Measurements from ENCODE around the gene PMPCA.
A peak's percentile ranks its signal among the peaks of the same experiment; 100 is the strongest.
"Not testable (repeated sequence)": the region's sequence is repeated elsewhere in the genome, so short reads cannot be mapped to it uniquely, and the experiment has no call there.

PMPCA gene

DNA sequence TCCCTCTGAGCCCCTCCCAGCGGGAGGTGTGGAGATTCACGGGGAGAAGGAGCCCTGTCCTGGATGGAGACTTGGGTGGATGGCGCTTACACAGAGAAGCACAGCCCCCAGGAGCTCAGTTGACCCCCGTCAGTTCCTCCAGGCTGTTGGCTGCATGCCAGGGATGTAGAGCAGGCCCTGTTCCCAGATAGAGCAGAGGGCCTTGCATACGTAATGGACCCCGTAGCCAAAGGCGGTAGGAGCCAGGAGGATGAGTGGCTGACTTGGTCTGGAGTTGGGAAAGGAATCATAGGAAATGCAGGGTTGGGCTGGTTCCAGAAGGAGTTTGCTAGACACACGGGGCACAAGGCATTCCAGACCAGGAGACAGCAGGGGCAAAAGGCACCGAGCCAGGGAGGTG, 2.5 kb downstream of the PMPCA start:
- peak; percentile 56 for DNase-seq (ENCODE audit: low read depth, low spot score)

DNA sequence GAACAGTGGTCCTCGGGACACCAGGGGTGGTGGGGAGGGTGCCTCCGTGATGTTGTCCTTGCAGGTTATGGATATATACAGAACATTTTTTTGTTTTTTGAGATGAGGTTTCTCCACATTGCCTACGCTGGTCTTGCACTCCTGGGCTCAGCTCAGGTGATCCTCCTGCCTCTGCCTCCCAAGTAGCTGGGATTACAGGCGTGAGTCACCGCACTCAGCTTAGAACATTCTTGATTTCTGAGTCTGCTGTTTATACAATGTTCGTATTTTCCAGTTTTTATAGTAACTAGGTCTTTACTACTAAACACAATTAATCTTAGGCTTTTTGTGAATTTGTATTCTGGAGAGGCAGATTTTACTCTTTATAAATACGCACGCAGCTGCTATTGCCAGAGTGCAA, 6.0 kb downstream of the PMPCA start:
- no peak for DNase-seq (ENCODE audit: low read depth, low spot score)

DNA sequence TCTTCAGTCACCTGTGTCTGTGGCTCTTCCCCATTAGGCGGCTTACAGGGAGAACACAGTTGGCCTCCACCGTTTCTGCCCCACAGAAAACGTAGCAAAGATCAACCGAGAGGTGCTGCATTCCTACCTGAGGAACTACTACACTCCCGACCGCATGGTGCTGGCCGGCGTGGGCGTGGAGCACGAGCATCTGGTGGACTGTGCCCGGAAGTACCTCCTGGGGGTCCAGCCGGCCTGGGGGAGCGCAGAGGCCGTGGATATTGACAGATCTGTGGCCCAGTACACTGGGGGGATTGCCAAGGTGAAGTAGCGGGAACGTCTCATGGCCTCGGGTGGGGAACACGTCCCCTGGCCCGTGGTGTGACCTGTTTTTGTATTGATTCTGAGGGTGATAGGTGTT, 6.5 kb downstream of the PMPCA start:
- no peak for DNase-seq (ENCODE audit: low read depth, low spot score)

DNA sequence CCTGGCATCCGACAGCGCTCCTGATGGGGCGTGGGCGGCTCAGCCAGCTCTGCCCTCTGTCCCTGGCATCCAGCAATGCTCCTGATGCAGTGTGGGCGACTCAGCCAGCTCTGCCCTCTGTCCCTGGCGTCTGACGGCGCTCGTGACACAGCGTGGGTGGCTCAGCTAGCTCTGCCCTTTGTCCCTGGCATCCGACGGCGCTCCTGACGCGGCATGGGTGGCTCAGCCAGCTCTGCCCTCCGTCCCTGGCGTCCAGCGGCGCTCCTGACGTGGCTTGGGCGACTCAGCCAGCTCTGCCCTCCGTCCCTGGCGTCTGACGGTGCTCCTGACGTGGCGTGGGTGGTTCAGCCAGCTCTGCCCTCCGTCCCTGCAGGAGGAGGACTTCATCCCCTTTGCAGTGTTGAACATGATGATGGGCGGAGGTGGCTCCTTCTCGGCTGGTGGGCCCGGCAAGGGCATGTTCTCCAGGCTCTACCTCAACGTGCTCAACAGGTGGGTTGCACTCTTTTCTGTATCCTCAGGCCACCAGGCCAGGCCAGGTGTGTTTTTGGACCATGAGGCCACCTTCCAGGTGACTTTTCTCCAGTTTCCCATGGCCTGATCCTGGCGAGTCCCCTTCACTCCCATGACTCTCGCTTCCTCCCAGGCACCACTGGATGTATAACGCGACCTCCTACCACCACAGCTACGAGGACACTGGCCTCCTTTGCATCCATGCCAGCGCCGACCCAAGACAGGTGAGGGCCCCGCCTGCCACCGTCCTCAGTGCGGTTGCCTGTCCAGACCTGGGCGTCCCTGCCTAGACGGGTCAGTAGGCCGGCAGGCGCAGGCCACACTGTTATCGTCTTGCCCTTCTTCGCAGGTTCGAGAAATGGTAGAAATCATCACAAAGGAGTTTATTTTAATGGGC, 8.0 kb downstream of the PMPCA start:
- no peak for DNase-seq (ENCODE audit: low read depth, low spot score)

DNA sequence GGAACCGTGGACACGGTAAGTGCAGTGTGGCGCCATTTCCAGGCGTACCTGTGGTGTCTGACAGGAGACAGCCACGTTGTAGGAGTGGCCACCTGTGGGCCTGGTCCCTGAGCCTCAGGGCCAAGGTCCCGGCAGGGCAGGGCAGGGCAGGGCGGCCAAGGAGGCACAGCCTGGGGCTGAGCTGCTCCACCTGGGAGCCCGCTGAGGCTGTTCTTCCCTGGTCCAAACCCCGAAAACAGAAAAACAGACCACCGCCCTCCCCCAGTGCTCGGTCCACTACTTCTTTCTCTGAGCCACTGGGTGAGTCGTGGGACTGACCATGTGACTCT, 8.6 kb downstream of the PMPCA start:
- no peak for DNase-seq (ENCODE audit: low read depth, low spot score)

DNA sequence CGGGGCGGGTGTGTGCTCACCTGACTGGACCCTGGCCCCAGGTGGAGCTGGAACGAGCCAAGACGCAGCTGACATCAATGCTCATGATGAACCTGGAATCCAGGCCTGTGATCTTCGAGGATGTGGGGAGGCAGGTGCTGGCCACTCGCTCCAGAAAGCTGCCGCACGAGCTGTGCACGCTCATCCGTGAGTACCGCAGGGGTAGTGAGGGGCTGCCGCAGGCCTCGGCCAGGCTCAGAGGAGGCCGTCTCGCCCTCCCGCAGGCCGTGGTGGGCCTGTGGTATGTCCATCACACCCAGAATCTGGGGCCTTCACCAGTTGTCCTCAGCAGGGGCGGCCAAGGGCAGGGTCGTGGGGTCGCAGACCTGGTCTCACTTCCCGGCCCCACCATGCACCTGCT, 11.3 kb downstream of the PMPCA start:
- DNase-seq (ENCODE audit: low read depth, low spot score): no peak

DNA sequence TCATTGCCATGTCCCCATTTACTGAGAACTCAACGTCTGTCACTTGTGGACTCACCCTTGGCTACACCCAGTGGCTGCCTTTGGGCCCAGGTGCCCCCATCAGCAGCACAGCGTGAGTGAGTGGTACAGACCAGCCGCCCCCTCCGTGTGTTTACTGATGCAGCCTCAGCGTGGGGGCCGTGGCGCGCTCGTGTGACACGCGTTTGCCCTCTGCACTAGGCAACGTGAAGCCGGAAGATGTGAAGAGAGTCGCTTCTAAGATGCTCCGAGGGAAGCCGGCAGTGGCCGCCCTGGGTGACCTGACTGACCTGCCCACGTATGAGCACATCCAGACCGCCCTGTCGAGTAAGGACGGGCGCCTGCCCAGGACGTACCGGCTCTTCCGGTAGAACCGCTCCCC, 12.4 kb downstream of the PMPCA start:
- no peak for DNase-seq (ENCODE audit: low read depth, low spot score)

DNA sequence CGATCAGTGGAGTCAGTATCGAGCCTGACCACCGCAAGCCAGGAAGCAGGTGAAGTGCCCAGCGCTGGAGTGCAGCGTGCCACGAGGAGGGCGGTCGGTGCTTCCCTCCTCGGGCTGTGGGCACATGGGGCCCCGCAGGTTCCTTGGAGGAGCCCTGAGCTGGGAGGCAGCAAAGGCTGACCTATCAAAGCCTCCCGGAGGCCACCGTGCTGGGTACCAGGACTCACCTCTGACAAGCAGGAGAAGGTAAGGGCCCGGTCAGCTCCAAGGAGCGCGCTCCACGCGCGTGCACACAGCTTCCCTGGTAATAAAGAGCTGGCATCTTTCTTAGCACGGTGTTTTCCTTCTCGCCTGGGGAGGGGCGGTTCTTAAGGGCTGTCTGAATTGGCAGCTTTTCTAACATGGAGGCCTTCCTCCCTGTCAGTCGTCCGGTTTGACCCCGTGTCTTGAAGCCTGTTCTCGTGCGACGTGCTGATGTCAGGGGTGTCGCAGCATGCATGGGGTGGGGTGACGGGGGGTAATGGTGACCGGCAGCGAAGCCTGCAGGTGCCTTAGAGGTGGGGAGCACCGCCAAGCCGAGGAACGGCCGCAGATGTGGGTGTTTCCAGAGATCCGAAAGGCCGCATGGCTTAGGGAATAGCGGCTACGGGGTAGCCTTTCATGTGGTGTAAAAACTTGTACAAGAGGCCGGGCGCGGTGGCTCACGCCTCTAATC, 13.1 kb downstream of the PMPCA start:
- no peak for DNase-seq (ENCODE audit: low read depth, low spot score)

DNA sequence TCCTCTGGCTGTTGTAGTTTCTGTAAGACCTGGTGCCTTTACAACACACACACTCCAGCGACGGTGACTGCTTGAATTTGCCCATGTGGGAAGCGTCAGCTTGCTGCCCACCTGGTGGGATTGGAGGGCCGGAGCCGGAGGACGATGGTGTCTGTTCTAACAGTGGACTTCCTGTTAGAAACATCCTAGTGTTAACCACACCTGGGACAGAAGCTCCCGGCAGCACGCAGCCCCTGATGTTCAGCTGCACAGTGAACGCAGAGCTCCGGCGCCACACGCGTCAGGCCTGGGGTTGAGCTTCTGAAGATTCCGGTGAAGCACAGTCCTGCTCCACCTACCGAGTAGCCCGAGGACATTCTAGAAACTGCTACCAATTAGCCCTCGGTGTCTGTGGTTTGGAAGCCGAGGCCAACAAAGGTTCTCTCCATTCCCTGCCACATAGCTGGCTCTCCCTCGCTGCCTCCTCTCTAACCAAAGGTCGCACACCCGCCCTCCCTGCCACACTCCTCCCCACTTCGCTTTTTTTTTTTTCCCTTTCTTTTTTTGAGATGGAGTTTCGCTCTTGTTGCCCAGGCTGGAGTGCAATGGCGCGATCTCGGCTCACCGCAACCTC, 14.4 kb downstream of the PMPCA start:
- no peak for DNase-seq (ENCODE audit: low read depth, low spot score)

DNA sequence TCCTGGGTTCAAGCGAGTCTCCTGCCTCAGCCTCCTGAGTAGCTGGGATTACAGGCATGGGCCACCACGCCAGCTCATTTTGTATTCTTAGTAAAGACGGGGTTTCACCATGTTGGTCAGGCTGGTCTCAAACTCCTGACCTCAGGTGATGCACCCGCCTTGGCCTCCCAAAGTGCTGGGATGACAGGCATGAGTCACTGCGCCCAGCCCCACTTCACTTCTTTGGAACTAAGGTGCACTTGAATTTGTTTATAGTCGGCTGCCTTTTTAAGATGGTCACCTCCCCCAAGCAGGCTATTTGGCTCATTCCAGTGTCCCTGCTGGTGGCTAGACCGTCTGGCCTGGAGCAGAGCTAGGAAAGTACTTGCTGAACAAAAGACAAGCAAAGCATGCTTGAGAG, 14.9 kb downstream of the PMPCA start:
- DNase-seq (ENCODE audit: low read depth, low spot score): not testable (repeated sequence)

DNA sequence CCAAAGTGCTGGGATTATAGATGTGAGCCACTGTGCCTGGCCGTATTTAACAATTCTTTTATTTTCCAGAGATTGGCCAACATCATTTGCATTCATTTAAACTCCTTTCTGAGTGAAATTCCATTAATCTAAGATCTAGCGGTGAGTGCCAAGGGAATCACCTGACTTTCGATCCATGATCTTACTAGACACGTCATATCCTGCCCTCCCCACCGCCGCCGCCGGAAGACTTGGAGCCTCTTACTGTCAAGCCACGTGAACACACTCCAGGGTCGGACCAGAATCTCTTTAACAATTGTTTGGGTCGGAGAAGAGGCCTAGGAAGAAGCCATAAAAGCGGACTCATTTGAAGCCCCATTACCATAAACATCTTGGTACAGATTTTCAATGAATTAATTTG, 16.3 kb downstream of the PMPCA start:
- no peak for DNase-seq (ENCODE audit: low read depth, low spot score)

DNA sequence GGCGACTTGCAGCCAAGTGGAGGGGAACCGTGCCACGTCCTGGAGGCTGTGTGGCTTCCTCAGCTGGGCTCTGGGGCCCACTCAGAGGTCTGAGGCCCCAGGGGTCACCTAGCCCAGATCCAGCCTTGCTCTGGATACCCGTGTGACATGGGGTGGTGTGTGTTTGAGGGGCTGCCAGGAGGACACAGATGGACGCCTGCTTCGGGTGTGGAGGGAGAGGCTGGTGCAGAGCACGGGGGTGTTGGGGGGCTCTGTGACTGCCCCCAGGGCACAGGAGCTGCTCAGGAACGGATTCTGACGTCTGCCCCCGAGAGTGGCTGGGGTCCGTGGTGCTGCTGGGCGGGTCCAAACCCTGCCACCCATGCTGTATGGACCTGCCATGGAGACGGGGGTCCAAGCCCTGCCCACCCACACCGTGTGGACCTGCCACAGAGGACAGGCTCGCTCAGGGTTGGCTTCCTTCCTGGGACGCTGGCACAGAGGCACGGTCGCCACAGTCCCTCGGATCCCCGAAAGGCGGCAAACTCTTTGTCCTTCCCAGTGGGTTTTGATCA, 18.7 kb downstream of the PMPCA start:
- no peak for DNase-seq (ENCODE audit: low read depth, low spot score)

DNA sequence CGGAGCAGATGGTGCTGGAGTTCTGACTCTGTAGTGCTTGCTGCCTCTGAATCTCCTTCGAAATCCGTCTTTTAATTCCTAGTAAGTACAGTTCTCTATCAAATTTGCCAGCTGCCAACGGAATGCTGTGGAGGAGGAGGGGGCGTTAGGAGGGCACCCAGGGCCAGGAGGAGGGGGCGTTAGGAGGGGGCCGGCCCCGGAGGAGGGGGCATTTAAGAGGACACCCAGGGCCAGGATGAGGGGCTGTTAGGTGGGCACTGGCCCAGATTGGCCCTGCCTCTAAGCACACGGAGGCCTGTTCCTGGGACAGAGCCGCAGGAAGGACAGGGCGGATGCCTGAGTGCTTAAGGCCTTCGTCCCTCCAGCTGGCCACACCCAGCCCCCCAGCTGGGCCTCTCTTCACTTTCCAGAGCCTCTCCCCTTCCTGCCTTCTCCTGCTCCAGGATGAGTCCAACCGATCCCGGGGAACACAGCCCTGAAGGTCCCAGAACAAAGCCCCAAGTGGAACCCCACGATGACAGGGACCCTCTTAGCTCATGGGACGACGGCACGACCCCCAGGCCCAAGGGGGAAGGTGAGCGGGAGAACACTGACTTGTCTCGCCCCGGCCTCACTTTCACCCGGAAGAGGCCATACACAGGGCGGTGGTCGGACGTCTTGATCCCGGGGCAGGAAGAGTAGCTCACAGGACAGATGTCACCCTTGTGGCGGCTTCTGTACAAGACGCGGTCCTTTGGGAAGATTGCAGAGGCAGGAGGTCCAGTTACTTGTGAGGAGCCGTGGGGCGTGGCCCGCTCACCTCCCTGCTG, 19.4 kb downstream of the PMPCA start:
- no peak for DNase-seq (ENCODE audit: low read depth, low spot score)

DNA sequence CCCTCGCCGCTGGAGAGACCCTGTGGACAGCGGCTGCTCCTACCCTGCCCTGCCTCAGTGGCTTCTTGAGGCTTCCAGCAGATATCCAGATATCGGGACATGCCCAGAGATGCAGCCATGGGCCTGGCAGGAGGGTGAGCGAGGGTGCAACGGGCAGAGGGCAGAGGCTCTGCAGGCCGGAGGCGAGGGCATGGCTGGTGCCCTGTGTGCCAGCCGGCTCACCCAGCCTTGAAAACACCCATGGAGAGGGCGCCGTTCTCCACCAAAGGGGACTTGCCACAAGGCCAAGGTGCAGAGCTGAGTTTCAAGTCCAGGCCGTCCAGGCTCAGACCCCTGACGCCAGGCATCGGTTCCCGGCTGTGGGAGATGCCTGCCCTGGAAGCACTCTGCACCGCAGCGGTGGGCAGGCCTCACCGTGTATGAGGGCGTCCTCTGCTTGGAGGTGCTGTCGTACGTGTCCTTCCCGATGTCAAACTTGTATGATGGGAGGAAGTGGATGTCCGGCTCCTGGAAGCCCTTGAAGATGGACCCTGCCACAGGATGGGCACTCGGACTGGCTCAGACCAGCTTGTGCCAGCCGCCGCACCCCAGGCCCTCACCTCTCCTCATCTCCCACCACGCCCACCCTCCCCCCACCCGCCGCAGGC, 20.3 kb downstream of the PMPCA start:
- DNase-seq (ENCODE audit: low read depth, low spot score): no peak

DNA sequence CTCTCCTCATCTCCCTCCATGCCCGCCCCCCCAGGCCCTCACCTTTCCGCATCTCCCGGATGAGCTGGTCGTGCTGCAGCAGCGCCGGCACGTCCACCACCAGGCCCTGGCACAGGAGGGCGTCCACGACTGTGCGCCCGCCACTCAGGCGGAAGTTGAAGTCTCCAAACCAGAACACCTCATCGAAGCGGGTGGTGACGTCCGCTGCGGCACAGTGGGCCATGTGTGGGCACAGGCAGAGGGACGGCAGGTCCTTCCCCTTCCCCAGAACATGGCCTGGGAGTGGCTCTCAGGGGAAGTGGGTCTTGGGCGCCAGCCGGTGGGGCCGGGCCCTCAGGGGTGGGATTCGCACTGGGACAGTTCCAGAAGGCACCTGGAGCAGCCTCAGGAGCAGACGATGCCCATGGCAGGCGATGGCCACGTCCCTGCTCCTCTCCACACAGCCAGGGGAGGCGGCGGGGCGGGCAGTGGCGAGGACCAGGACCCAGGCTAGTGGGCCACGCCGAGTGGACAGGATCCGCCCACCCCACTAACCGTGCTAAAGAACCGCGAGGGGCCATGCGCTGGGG, 21.4 kb downstream of the PMPCA start:
- no peak for DNase-seq (ENCODE audit: low read depth, low spot score)

DNA sequence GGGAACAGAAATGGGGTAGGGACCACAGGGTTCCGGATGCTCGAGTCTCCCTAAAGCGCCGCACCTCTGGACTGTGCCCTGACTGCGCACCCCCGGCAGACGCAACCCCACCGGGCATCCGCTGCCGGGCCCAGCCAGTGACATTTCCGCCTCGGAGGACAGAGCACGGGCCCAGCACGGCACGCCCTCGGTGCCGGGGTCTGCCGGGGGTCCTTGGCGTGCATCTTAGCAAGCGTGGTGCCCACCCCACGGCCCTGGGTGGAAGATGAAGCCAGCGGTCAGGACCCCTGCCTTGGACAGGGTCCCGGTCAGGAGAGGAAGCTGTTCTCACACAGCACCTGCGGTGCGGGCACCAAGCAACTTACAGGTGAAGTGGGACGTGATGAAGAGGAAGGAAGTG, 22.1 kb downstream of the PMPCA start:
- DNase-seq (ENCODE audit: low read depth, low spot score): no peak

DNA sequence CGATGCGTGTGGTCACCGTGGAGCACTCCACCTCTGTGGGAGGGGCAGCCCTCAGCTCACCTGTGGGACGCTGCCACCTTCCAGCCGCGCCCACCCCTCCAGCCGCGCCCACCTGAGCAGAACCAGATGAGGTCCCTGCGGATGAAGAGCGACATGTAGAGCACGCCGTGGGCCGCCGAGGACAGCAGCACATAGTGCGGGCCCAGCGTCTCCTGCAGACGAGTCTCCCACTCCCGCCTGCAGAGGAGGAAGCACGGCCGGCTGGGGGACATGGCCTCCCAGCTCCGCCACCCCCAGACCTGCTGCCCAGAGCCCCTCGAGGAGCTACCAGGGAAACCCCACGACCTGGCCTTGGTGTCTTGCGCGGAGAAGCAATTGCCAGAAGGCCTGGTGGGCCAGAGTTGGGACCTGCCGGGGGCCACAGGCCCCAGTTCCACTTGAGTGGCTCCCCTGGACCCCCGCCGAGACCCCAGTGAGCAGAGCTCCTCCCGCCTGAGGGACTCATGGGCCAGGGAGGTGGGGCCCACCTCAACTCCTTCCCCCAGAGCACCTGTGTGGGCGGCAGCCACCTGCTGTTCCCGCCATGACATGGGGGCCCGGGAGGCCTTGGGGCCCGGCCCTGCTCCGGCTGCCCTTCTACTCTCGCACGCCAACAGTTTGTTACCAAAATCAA, 22.7 kb downstream of the PMPCA start:
- no peak for DNase-seq (ENCODE audit: low read depth, low spot score)

DNA sequence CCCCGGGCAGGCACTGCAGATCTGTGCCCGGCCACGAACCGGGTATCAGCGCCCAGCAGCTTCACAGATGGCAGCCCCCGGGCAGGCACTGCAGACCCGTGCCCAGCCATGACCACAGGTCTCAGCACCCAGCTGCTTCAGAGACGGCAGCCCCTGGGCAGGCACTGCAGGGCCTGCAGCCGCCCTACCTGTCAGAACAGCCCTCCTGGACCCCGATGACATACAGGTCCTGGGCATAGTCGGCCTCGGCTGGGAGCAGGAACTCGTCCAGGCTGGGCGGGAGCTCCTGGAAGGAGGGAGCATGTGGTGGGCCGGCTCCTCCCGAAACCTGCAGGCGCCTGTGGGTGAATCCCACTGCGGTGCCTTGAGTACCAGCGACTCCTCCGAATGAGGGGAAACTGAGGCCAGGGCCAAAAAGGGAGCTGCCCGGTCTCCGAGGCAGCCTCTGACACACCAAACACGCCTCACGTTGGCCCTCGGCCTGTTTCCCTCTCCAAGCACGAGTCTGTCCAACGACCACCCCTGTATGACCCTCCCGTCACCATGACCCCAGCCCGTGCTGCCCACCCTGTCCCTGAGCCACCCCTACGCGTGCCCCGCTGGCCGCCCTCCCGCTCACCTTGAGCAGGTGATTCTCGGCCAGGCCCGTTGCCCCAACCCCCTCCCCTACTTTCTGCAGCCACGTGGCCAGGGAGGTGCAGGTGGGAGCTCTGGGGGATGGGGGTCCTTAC, 23.6 kb downstream of the PMPCA start:
- no peak for DNase-seq (ENCODE audit: low read depth, low spot score)

DNA sequence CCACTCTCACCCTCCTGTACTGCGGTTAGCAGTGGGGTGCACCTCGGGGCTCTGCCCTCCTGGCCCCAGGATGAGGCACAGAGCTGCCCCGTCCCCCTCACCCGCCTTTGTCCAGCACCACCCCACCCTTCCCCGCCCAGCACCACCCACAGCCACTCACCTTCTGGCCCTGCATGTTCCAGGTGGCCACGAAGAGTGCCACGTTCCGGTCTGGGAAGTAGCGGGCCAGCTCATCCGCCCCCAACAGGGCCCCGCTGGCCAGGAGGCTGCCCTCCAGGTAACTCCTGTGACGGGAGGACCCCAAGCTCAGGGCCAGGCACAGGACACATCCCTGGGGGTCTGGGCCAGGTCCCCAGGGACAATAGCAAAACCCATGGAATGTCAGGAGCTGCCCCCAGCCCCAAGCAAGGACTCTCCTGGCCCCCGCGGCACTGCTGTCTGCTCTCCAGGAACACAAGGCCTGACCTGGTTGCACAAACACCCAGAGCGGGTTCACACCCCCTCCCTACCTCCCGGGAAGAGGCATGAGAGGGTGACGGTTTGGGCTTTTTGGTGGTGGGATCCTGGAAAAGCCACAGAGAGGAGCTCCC, 24.2 kb downstream of the PMPCA start:
- no peak for DNase-seq (ENCODE audit: low read depth, low spot score)

Measured in astrocyte of the hippocampus (primary cell).